H9 (cell line): ENCODE results near the gene ZNF346. TPM values are rescaled to one million over a fixed set of nuclear protein-coding genes. Genes with fewer than 3 reads are reported as not detected.

ENCODE experiments used
- DNase-seq: peaks from one replicate; pipeline ENCODE4 v3.0.0-alpha.2; 2017
- H2AFZ ChIP-seq: one replicate; pipeline ENCODE4 v1.6.1; 2013; ENCODE audit warnings: mild to moderate bottlenecking, low read length, control low read depth, moderate library complexity
- H2AK5ac ChIP-seq: 2 replicates; pipeline ENCODE4 v1.6.1; 2013; ENCODE audit warnings: low read length, control low read depth, mixed read lengths; ENCODE audit not compliant: insufficient read length
- H2BK120ac ChIP-seq: one replicate; pipeline ENCODE4 v1.6.1; 2013; ENCODE audit warnings: low read depth, mild to moderate bottlenecking, low read length, control low read depth, inconsistent platforms; ENCODE audit not compliant: poor library complexity, severe bottlenecking
- H2BK12ac ChIP-seq: 2 replicates; pipeline ENCODE4 v1.6.1; 2013; ENCODE audit warnings: low read length, control low read depth, mixed read lengths, low read depth; ENCODE audit not compliant: insufficient read length
- H2BK15ac ChIP-seq: 2 replicates; pipeline ENCODE4 v1.6.1; 2013; ENCODE audit warnings: low read depth, low read length, control low read depth
- H2BK20ac ChIP-seq: one replicate; pipeline ENCODE4 v1.6.1; 2013; ENCODE audit warnings: low read depth, mild to moderate bottlenecking, low read length, control low read depth, inconsistent platforms; ENCODE audit not compliant: poor library complexity, severe bottlenecking
- H2BK5ac ChIP-seq: 2 replicates; pipeline ENCODE4 v1.6.1; 2013; ENCODE audit warnings: low read length, control low read depth, mixed read lengths; ENCODE audit not compliant: insufficient read length
- H3K14ac ChIP-seq: 2 replicates; pipeline ENCODE4 v1.6.1; 2013; ENCODE audit warnings: low read length, control low read depth; ENCODE audit not compliant: insufficient read depth
- H3K18ac ChIP-seq: 2 replicates; pipeline ENCODE4 v1.6.1; 2013; ENCODE audit warnings: low read depth, mild to moderate bottlenecking, mixed read lengths, low read length, control low read depth; ENCODE audit not compliant: insufficient read length
- H3K23ac ChIP-seq: 2 replicates; pipeline ENCODE4 v1.6.1; 2013; ENCODE audit warnings: low read length, control low read depth, mixed read lengths, low read depth; ENCODE audit not compliant: insufficient read length
- H3K23me2 ChIP-seq: 2 replicates; pipeline ENCODE4 v1.6.1; 2013; ENCODE audit warnings: low read depth, mild to moderate bottlenecking, mixed read lengths, low read length, control low read depth; ENCODE audit not compliant: insufficient read length, poor library complexity, severe bottlenecking
- H3K27ac ChIP-seq: 2 replicates; pipeline ENCODE4 v1.5.1; 2013; ENCODE audit warnings: low read length, control low read depth, mixed read lengths, low read depth; ENCODE audit not compliant: insufficient read length
- H3K27me3 ChIP-seq: 2 replicates; pipeline ENCODE4 v1.6.1; 2013; ENCODE audit warnings: low read length, control low read depth, inconsistent platforms; ENCODE audit not compliant: insufficient read depth
- H3K4ac ChIP-seq: 2 replicates; pipeline ENCODE4 v1.6.1; 2013; ENCODE audit warnings: low read depth, mild to moderate bottlenecking, control low read depth, inconsistent platforms, low read length, moderate library complexity
- H3K4me1 ChIP-seq: 2 replicates; pipeline ENCODE4 v1.6.1; 2013; ENCODE audit warnings: low read length, control low read depth, inconsistent platforms; ENCODE audit not compliant: insufficient read depth
- H3K4me2 ChIP-seq: 2 replicates; pipeline ENCODE4 v1.6.1; 2013; ENCODE audit warnings: low read length, control low read depth, mixed read lengths; ENCODE audit not compliant: insufficient read length, insufficient read depth
- H3K56ac ChIP-seq: 2 replicates; pipeline ENCODE4 v1.6.1; 2013; ENCODE audit warnings: low read depth, mild to moderate bottlenecking, mixed read lengths, low read length, control low read depth; ENCODE audit not compliant: insufficient read length
- H3K79me1 ChIP-seq: 2 replicates; pipeline ENCODE4 v1.6.1; 2013; ENCODE audit warnings: low read depth, mild to moderate bottlenecking, moderate library complexity, low read length, control low read depth, inconsistent platforms; ENCODE audit not compliant: insufficient read depth, poor library complexity, severe bottlenecking
- H3K79me2 ChIP-seq: 2 replicates; pipeline ENCODE4 v1.6.1; 2013; ENCODE audit warnings: low read length, control low read depth, inconsistent platforms; ENCODE audit not compliant: insufficient read depth
- H3K9ac ChIP-seq: 2 replicates; pipeline ENCODE4 v1.6.1; 2013; ENCODE audit warnings: low read length, control low read depth, mixed read lengths; ENCODE audit not compliant: insufficient read length; ENCODE audit errors: extremely low read depth
- H3K9me3 ChIP-seq: one replicate; pipeline ENCODE4 v1.6.1; 2013; ENCODE audit warnings: low read depth, low read length, inconsistent platforms; ENCODE audit not compliant: control insufficient read depth
- H3T11ph ChIP-seq: one replicate; pipeline ENCODE4 v1.6.1; 2013; ENCODE audit warnings: mild to moderate bottlenecking, low read length, control low read depth, inconsistent platforms
- H4K20me1 ChIP-seq: one replicate; pipeline ENCODE4 v1.6.1; 2013; ENCODE audit not compliant: control insufficient read depth, insufficient read length, insufficient read depth
- H4K5ac ChIP-seq: 2 replicates; pipeline ENCODE4 v1.6.1; 2013; ENCODE audit warnings: low read depth, mild to moderate bottlenecking, mixed read lengths, low read length, control low read depth; ENCODE audit not compliant: insufficient read length
- H4K8ac ChIP-seq: replicated peaks from 2 replicates; pipeline ENCODE4 v1.6.1; 2013; ENCODE audit warnings: low read length, control low read depth, mixed read lengths, low read depth; ENCODE audit not compliant: insufficient read length
- H4K91ac ChIP-seq: 2 replicates; pipeline ENCODE4 v1.6.1; 2013; ENCODE audit warnings: low read depth, mild to moderate bottlenecking, moderate library complexity, mixed read lengths, low read length, control low read depth; ENCODE audit not compliant: insufficient read length
- H3K27ac Mint-ChIP-seq, 3 experiments: 2 replicates in 2 of 3; 3 replicates in 1 of 3; pipeline ENCODE4 v1.8.0; 2020 to 2021; ENCODE audit warnings: mixed read lengths in 3 of 3, mild to moderate bottlenecking in 1 of 3, moderate library complexity in 1 of 3
- H3K27me3 Mint-ChIP-seq: 2 replicates; pipeline ENCODE4 v1.8.0; 2021; ENCODE audit warnings: low read depth, mild to moderate bottlenecking, moderate library complexity, mixed read lengths
- H3K36me3 Mint-ChIP-seq, 3 experiments: 2 replicates in 2 of 3; 3 replicates in 1 of 3; pipeline ENCODE4 v1.8.0; 2020 to 2021; ENCODE audit warnings: low read depth in 3 of 3, mixed read lengths in 3 of 3; ENCODE audit not compliant: insufficient read depth in 1 of 3
- H3K4me1 Mint-ChIP-seq, 2 experiments: 2 replicates each; pipeline ENCODE4 v1.8.0; 2020; ENCODE audit warnings: mixed read lengths in 2 of 2
- H3K4me3 Mint-ChIP-seq, 2 experiments: 2 replicates in 1 of 2; 3 replicates in 1 of 2; pipeline ENCODE4 v1.8.0; 2020 to 2021; ENCODE audit warnings: mild to moderate bottlenecking in 2 of 2, mixed read lengths in 2 of 2, moderate library complexity in 1 of 2
- H3K9me3 Mint-ChIP-seq, 2 experiments: 2 replicates in 1 of 2; 3 replicates in 1 of 2; pipeline ENCODE4 v1.8.0; 2020; ENCODE audit warnings: mild to moderate bottlenecking in 2 of 2, mixed read lengths in 2 of 2, moderate library complexity in 1 of 2
- CTCF ChIP-seq: fragments of 200-600 bp; sonication (generic); conservative IDR thresholded peaks from 3 replicates; pipeline ENCODE4 v1.8.0; 2021; ENCODE audit warnings: antibody characterized with exemption, mild to moderate bottlenecking
- WGBS: extraction: QIAGEN DNeasy Blood & Tissue Kit; methylation state at CpG from one replicate; pipeline ENCODE4 v1.1.7; 2013; ENCODE audit warnings: missing lambda C conversion rate, low lambda C conversion rate, mixed read lengths; ENCODE audit not compliant: insufficient read length; ENCODE audit errors: extremely low coverage; 5-methylcytosine and 5-hydroxymethylcytosine counted together
- total RNA-seq: library from RNA; stranded (reverse); gene quantifications from 2 replicates; pipeline ENCODE4 v1.2.1, GENCODE V29; 2021

ZNF346 gene
- total RNA-seq, 1 experiment from 2014 or later = 22.7 TPM

- no peak overlapping the region for H2BK120ac ChIP-seq
- no peak overlapping the region for H4K8ac ChIP-seq
- no peak overlapping the region for H3K9ac ChIP-seq
- no peak overlapping the region for H2BK12ac ChIP-seq
- no CpG with 5 or more reads among the region's 6 CpGs for WGBS
- no peak for DNase-seq
- no peak overlapping the region for H3K23ac ChIP-seq
- H2BK15ac ChIP-seq = no peak overlapping the region
- no peak overlapping the region for H3K18ac ChIP-seq
- H3K27me3 ChIP-seq = no peaks in the 10 kb centered on the region
- no peak for TF ChIP-seq CTCF
- Mint-ChIP-seq H3K9me3 (no peaks in the 10 kb centered on the region), H3K27me3 (no peaks in the 10 kb centered on the region), H3K4me1 (no peaks in the 10 kb centered on the region), H3K4me3 (no peak overlapping the region), H3K36me3 (peaks cover 15 to 60% (median 40%) of the 10 kb centered on the region in 3 experiments; a peak in 6 of 7 replicates), H3K27ac (no peak overlapping the region)
- peaks cover 2% of the 10 kb centered on the region for H3K79me1 ChIP-seq
- H3K4me2 ChIP-seq = no peak overlapping the region
- no peak overlapping the region for H3K14ac ChIP-seq
- H3K4ac ChIP-seq = no peak overlapping the region
- H3K9me3 ChIP-seq = no peaks in the 10 kb centered on the region
- H4K91ac ChIP-seq = no peak overlapping the region
- H2BK20ac ChIP-seq = no peak overlapping the region
- H3K79me2 ChIP-seq = no peaks in the 10 kb centered on the region
- no peak overlapping the region for H2AFZ ChIP-seq
- H2BK5ac ChIP-seq = no peak overlapping the region
- no peaks in the 10 kb centered on the region for H3K23me2 ChIP-seq
- no peaks in the 10 kb centered on the region for H4K20me1 ChIP-seq
- H3T11ph ChIP-seq = no peak overlapping the region
- H3K27ac ChIP-seq = no peak overlapping the region
- no peak overlapping the region for H4K5ac ChIP-seq
- H2AK5ac ChIP-seq = no peak overlapping the region
- no peaks in the 10 kb centered on the region for H3K4me1 ChIP-seq
- no peak overlapping the region for H3K56ac ChIP-seq
Observed at GRCh38 chr5:177043114-177043513, 20.6 kb downstream of the ZNF346 start.
